HG03064 (cell line): Measurements from ENCODE around the gene ILK.
A peak's percentile ranks its signal among the peaks of the same experiment; 100 is the strongest.

Experiments
- ATAC-seq: cut with Tn5 transposase; IDR thresholded peaks from one replicate; pipeline ENCODE4 v1.9.1; 2021; ENCODE audit warnings: low read depth; ENCODE audit not compliant: unreplicated experiment

Gene ILK

DNA sequence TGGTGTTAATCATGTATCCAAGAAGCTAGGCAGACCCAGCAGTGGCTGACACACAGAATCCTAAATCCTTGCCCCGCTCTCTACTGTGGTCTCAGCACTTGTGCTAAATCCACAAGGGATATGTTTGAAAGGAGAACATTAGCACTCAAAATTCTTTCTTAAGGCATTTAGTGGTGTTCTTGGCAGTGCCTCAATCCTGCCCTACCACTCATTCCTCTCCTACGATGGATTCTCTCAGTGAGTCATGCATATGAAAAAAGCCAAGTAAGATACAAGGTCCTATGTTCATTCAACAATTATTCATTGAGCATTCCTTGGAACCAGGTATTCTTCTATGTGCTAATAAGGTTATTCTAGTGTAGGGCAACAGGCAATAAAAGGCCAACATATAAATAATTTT lies 31.4 kb upstream of the ILK start:
- ATAC-seq, result no peak

DNA sequence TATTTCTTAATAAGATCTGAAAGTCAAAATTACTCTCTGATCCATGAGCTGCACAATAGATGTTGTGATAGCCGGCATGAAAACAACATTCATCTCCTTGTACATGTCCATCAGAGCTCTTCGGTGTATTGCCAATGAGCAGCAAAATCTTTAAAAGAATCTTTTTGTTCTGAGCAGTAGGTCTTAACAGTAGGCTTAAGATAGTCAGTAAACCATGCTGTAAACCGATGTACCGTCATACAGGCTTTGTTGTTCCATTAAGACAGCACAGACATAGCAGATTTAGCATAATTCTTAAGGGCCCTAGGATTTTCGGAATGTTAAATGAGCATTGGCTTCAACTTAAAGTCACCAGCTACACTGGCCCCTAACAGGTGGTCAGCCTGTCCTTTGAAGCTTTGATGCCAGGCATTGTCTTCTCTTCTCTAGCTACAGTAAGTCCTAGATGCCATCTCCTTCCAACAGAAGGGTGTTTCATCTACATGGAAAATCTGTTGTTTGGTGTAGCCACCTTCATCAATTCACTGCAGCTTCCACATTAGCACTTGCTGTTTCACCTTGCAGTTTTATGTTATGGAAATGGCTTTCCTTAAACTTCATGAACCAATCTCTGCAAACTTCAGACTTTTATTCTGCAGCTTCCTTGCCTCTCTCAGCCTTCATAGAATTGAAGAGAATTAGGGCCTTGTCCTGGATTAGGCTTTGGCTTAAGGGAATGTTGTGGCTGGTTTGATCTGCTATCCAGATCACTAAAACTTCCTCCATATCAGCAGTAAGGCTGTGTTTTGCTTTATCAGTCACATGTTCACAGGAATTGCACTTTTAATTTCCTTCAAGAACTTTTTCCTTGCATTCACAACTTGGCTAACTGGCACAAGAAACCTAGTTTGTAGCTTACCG lies 28.5 kb upstream of the ILK start:
- no peak for ATAC-seq

DNA sequence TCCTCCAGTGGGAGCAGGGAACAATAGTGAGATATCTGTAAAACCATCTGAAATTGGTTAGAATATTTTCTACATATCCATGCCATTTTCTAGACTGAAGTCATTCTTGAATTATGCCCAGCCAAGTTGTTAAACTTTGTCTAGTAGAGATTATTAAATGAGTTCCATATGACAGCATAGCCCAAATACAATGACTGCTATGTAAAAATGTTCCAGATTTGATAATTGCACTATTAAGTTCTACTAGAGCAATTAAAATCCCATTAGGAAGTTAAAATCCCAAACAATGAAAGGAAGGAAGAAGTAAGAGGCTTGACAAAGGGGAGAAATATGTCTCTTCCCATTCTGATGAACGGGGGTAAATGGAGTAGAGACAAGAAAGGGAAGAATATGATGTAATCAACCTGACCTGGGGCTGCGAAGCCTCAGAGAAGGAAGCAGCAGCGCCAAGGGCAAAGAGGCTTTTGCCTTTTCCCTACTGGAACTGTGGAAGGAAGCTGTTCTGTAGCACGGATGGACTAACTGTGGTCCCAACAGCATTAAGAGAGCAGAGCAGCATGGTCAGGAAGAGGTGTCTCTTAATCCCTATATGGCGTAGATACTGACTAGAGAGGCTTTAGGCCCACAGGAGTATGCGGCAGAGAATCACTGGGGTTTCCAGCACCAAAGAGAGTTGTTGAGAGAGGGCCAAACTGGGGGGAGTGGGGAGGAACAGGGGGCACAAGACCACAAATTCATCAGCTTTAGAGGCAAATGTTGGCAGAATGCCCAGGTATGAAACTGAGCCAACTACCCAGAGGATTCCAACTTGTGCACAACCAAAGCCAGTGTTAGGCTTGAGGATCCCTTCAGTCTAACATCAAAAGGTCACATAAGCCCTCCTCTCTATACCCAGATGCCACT lies 26.9 kb upstream of the ILK start:
- ATAC-seq, result no peak

DNA sequence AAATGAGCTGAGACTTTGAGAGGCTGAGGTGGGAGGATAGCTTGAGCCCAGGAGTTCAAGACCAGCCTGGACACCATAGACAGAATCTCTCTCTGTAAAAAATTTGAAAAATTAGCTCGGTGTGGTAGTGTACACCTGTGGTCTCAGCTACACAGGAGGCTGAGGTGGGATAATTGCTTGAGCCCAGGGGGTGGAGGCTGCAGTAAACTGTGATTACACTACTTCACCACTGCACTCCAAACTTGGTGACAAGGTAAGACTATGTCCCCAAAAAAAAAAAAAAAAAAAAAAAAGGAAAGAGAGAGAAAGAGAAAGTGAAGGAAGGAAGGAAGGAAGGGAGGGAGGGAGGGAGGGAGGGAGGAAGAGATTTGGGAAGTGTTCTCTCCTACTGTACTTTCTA lies 25.4 kb upstream of the ILK start:
- no peak for ATAC-seq

DNA sequence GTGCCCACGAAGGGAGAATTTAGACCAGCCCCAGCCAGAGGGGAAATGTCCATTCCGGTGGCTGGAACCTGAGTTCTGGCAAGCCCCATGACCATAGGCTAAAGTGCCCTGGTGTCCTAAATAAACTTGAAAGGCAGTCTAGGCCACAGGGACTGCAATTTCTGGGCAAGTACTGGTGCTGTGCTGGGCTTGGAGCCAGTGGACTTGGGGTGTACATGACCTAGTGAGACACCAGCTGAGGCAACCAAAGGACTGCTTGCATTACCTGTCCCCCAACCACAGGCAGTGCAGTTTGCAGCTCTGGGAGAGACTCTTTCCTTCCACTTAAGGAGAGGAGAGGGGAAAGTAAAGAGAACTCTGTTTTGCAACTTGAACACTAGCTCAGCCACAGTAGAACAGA lies 23.9 kb upstream of the ILK start:
- no peak for ATAC-seq

GRCh38 chr11:6583584-6583983 lies 20.0 kb upstream of the ILK start:
- no peak for ATAC-seq

- no peak for ATAC-seq
These were observed 19.0 kb upstream of the ILK start for GRCh38 chr11:6584528-6584927.

DNA sequence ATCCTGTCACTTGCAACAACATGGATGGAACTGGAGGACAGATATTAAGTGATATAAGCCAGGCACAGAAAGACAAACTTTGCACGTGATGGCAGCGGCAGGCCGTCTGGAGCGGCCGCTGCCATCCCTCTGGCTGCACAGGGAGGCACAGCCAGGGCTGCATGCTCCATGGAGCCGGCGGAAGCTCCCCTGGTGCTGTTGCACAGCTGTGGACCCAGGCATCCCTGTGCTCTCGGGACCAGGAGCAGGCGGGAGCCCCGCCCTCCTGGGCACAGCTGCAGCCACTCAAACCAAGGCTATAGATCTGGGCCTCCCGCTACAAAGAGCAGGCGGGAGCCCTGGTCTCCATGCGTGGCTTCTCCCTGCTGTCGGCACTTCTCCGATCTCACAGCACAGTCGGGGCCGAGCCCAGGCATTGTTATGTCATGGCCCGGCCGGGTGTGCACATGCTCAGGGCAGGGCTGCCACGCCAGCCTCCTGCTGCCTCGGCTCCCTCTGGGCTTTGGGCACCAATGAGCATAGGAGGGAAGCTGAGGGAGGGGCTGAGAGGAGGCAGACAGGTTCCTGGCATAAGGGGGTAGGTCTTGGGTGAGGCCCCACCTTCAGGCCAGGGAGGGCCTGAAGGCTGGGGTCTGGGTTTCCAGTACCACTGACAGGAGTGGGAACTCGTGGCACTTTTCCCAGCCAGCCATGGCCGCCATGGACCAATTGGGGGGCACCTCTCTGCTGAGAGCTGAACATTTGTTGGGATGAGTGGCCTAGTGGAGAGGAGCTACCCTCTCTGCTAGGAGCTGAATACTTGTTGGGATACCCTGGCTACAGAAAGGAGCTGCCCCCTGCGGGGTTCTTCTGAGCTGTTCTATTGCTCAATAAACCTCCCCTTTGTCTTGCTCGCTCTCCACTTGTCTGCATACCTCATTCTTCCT lies 16.9 kb upstream of the ILK start:
- ATAC-seq, result no peak

GRCh38 chr11:6587360-6587953 lies 16.1 kb upstream of the ILK start:
- no peak for ATAC-seq

DNA sequence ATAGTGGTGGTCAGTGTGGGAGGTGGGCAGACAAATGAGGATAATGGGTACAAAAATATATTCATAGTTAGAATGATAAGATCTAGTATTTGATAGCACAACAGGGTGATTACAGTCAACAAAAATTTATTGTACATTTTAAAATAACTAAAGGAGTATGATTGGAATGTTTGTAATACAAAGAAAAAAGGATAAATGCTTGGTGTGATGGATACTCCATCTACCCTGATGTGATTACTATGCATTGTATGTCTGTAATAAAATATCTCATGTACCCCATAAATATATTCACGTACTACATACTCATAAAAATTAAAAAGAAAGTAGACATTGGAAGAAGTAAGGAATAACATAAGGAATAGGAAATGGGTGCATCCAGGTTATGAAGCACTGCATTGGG lies 15.6 kb upstream of the ILK start:
- ATAC-seq, result no peak

DNA sequence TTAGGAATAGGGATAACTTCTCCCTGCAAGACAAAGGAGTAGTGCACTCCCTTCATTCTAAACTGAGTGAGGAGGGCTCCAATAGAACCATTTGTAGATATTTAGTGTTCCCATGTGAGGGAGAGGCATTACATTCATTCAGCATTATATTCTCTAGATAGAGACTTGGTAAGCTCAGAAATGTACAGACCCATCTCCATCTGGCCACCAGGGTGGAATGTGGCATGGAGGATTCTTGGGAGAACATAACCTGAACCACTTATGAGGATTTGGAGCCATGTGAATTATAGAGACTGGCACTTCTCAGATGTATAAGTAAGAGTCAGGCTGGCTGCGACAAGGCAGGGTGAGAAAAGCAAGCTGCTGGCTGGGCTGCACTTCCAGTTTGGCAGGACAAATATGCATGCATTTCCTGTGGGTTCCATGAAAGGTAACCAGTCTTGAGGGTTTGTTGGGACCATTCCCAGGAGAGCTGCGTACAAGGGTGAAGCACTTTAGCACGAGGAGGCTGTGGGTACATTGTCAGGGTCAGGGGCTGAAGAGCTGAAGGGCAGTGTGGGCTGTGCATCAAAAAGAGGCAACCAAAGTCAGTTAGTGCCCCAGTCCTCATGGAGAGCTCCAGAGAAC lies 9.3 kb upstream of the ILK start:
- no peak for ATAC-seq

DNA sequence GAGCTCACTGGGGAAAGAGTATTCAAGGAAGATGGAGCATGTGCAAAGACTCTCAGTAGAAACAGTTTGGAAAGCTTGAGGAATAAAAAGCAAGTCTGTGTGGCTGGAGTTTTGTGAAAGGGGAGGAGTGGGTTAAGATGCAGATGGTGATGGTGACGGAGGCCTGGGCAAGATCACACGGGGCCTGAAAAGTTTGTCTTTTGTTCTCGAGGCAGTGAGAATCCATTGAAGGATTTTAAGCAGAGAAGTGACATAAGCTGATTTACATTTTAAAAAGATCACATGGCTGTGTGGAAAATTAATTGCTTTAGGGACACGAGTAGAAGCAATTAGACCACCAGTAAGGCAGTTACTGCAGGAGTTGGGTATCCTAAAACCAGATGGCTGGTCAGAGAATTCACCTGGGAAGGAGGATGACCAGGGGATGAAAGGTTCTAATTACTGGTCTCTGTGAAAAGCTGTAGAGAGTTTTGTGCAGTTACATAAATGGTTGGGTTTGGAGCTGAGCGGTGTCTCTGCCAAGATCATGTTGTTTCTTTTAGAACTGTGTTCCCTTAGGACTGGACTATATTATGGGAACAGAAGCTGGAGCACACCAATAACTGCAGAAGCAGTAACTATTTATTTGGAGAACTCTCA lies 7.2 kb upstream of the ILK start:
- no peak for ATAC-seq

DNA sequence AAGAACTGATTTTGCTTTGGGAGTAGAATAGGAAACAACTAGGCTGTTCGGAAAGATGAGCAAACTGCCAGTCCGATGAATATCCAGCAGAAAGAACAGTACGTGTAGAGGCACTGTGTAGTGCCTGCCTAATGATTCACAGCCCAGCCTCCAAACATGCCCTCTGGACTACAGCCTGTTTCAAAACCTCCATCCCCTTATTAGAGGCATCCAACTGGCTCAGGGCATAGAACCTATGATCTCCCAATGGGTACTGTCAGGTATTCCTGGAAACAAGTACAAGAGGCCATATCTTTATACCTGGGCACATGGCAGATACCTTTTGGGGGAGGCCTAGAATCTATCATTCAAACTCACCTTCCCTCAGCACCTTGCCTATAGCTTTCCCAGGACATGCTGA lies 5.0 kb upstream of the ILK start:
- no peak for ATAC-seq

DNA sequence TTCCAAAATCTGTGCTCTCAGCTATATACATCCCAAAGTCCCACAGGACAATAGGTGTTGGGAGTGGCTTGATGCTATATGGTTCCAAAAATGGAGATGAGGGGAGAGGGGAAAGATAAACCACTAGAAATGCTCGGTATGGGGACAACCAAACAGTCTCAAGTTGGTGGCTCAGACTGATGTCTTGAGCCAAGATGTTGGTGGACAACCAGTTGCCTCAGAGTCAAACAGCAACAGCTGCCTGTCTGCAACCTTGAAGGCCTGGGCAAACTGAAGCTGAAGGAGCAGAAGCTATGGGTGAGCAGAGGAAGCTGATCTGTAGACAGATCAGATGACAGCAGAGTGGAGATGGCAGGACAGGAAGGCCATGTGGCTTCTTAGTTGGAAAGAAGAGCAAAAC lies 4.1 kb upstream of the ILK start:
- ATAC-seq, result no peak

DNA sequence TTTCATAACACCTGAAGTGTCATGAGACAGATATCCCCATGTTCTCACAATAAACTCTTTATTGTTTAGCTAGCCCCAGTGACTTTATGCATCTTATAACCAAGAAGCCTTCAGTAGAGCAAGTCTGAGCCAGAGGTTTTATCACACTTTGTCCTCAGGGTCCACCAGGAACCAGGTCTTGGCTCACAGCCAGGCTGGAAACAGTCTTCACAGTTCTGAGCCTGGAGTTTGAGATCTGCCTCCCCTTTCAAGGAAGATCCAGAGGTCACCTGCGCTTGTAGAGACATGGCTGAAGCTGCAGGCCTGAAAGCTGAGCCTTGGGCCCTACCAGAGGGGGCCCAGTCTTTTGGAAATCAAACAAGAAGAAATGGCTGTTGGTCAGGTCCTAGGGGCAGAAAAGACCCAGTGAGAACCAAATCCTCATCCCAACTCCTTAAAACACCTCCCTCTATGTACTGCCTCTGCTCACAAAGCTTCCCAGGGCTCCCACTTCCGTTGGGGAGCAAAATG lies 3.6 kb upstream of the ILK start:
- no peak for ATAC-seq

GRCh38 chr11:6601041-6601461 lies 2.5 kb upstream of the ILK start:
- no peak for ATAC-seq

DNA sequence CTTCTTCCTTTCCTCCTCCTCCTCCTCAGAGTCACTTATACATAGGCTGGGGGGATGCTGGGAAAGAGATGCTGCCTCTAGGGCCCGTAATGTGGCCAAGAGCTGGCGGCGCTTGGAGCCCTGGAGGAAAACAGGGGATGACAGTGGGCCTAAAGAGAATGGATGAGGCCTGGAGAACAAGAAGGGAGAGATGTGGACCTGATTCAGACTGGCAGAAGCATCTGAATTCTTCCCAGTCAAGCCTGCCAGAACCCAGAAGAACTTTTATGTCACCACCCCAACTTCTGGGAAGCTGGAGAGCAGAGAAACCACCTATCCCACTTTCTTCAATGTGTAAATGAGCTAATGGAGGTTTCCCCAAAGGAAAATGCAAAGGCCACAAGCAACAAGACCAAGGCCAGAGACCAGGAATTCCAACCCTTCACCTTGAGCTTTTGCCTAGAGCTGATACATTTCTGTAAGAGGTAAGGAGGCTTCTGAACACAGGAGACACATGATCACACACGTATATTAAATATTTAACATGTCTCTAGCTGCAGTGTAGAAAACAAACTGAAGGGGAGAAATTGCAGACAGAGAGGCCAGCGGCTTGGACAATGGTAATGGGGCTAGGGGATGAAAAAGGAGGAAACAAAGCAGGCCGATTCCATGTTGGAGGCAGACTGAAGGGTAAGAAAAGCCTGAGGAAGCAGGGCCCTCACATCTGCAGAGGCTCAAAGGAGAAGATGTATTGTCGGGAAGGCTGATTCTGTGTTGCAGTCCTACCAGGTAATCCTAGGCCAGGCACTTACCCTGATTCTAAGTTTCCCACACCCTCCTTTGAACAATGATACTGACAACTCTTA lies 1.3 kb upstream of the ILK start:
- ATAC-seq, result no peak

DNA sequence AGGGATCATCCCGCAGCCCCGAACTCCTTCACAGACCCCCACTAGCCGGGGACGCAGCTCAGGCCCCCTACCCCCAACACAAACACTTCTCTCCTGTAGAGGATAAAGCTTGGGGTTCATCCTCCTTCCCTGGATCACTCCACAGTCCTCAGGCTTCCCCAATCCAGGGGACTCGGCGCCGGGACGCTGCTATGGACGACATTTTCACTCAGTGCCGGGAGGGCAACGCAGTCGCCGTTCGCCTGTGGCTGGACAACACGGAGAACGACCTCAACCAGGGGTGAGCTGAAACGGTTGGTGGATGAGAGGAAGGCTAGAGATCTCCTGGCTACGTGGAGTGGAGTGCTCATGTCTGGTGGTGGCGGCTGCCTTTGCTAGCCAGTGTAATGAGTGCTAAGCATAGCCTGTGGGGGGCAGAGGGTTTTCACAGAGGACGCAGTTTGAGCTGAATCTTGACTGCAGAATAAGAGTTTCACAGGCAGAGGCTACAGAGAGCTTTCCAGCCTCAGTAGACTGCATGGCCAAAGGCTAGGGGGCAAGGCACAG lies 580 bp downstream of the ILK start:
- ATAC-seq, result peak; percentile 44
